HCT116 (cell line): ENCODE results near the gene GRIN3B. TPM values are rescaled to one million over a fixed set of nuclear protein-coding genes. Genes with fewer than 3 reads are reported as not detected.

Experiments used
- ATAC-seq: fragments of 200-7000 bp; cut with Tn5 transposase; 2 replicates; pipeline ENCODE4 v1.9.1; 2020; ENCODE audit warnings: mild to moderate bottlenecking, moderate library complexity
- BruUV-seq: library from RNA; stranded (reverse); fragments of 400-500 nt; replicated peaks from 2 replicates; lab custom pipeline; 2021; lab: Mats Ljungman, UMichigan
- CTCF ChIA-PET: fragments of 300-600 bp; sonication (Branson Sonifier 250); formaldehyde crosslinking; loops from one replicate; lab custom pipeline; 2021; ENCODE audit warnings: antibody characterized with exemption; lab: Charles Lee
- POLR2A ChIA-PET: fragments of 300-600, 350-600 bp; sonication (Branson Sonifier 250); formaldehyde crosslinking; loops from one replicate; lab custom pipeline; 2021; ENCODE audit warnings: antibody characterized with exemption; lab: Charles Lee
- RAD21 ChIA-PET, 2 experiments: fragments of 300-600 bp; sonication (Branson Sonifier 250); formaldehyde crosslinking; loops; one replicate each; lab custom pipeline; 2023; ENCODE audit warnings: low total read pairs in 2 of 2; ENCODE audit not compliant: uncharacterized antibody in 2 of 2, unreplicated experiment in 2 of 2, low non-redundant PET in 1 of 2; lab: Charles Lee
- DNase-seq: peaks from one replicate; pipeline ENCODE4 v3.0.0-alpha.2; 2010; ENCODE audit warnings: low read depth, low spot score
- H2AFZ ChIP-seq: fragments of 200-600 bp; shearing (Covaris generic), sonication (generic); 2 replicates; pipeline ENCODE4 v1.6.1; 2017; ENCODE audit warnings: low read depth, mixed run types, mixed read lengths, antibody characterized with exemption, low read length; ENCODE audit not compliant: poor library complexity, severe bottlenecking
- H3K27ac ChIP-seq: 2 replicates; pipeline ENCODE4 v1.5.1; 2012; ENCODE audit warnings: low read depth, low read length
- H3K27me3 ChIP-seq: fragments of 200-600 bp; sonication (generic); 2 replicates; pipeline ENCODE4 v1.6.1; 2016; ENCODE audit warnings: mixed run types, low read length, mixed read lengths; ENCODE audit not compliant: insufficient read depth
- H3K36me3 ChIP-seq, 2 experiments: fragments of 200-500 bp in 1 of 2; fragments of 200-600 bp in 1 of 2; sonication (Bioruptor generic) in 1 of 2; sonication (generic) in 1 of 2; 2 replicates each; pipeline versions ENCODE4 v1.5.1 to v1.6.1; 2014 to 2016; ENCODE audit warnings: low read length in 2 of 2, inconsistent platforms in 1 of 2, mixed read lengths in 1 of 2, mixed run types in 1 of 2; ENCODE audit not compliant: insufficient read depth in 2 of 2, control insufficient read depth in 1 of 2
- H3K4me1 ChIP-seq, 2 experiments: fragments of 200-600 bp in 1 of 2; sonication (generic) in 1 of 2; 2 replicates each; pipeline versions ENCODE4 v1.5.1 to v1.6.1; 2012 to 2017; ENCODE audit warnings: low read length in 2 of 2, inconsistent platforms in 1 of 2, mild to moderate bottlenecking in 1 of 2, mixed read lengths in 1 of 2, mixed run types in 1 of 2, moderate library complexity in 1 of 2; ENCODE audit not compliant: insufficient read depth in 2 of 2, control insufficient read depth in 1 of 2
- H3K4me2 ChIP-seq: fragments of 200-600 bp; sonication (generic); 2 replicates; pipeline ENCODE4 v1.6.1; 2017; ENCODE audit warnings: mixed run types, low read length, mixed read lengths
- H3K4me3 ChIP-seq, 2 experiments: fragments of 200-600 bp in 1 of 2; sonication (generic) in 1 of 2; replicated peaks in 1 of 2; 2 replicates each; pipeline ENCODE4 v1.5.1; 2011 to 2016; ENCODE audit warnings: low read length in 2 of 2, control low read depth in 1 of 2, low read depth in 1 of 2, mild to moderate bottlenecking in 1 of 2, mixed read lengths in 1 of 2, mixed run types in 1 of 2
- H3K79me2 ChIP-seq: fragments of 200-600 bp; sonication (generic); 2 replicates; pipeline ENCODE4 v1.6.1; 2017; ENCODE audit warnings: mild to moderate bottlenecking, mixed run types, low read length, moderate library complexity, mixed read lengths; ENCODE audit not compliant: insufficient read depth
- H3K9ac ChIP-seq: fragments of 200-600 bp; sonication (generic); 2 replicates; pipeline ENCODE4 v1.6.1; 2016; ENCODE audit warnings: low read length, mixed read lengths
- H3K9me2 ChIP-seq: fragments of 200-600 bp; sonication (generic), shearing (Covaris generic); 2 replicates; pipeline ENCODE4 v1.6.1; 2017; ENCODE audit warnings: mixed run types, mild to moderate bottlenecking, moderate library complexity; ENCODE audit not compliant: insufficient read depth
- H3K9me3 ChIP-seq, 2 experiments: fragments of 200-500 bp in 1 of 2; fragments of 200-600 bp in 1 of 2; sonication (Bioruptor generic) in 1 of 2; sonication (generic) in 1 of 2; 2 replicates each; pipeline ENCODE4 v1.6.1; 2014 to 2017; ENCODE audit warnings: low read length in 2 of 2, mixed read lengths in 2 of 2, inconsistent platforms in 1 of 2, low read depth in 1 of 2, mild to moderate bottlenecking in 1 of 2, mixed run types in 1 of 2, moderate library complexity in 1 of 2; ENCODE audit not compliant: control insufficient read depth in 1 of 2, insufficient read depth in 1 of 2
- H4K20me1 ChIP-seq: fragments of 200-600 bp; sonication (generic), shearing (Covaris generic); 2 replicates; pipeline ENCODE4 v1.6.1; 2017; ENCODE audit warnings: mixed run types, mild to moderate bottlenecking, moderate library complexity; ENCODE audit not compliant: insufficient read depth
- CBX3 ChIP-seq: IDR thresholded peaks from 2 replicates; pipeline ENCODE4 v1.6.1; 2012; ENCODE audit warnings: low read depth
- EZH2phosphoT487 ChIP-seq: fragments of 200-600 bp; IDR thresholded peaks from 2 replicates; pipeline ENCODE4 v1.6.1; 2018; ENCODE audit warnings: antibody characterized with exemption, borderline replicate concordance
- FOSL1 ChIP-seq: IDR thresholded peaks from 2 replicates; pipeline ENCODE4 v1.6.1; 2012; ENCODE audit warnings: low read depth
- JUND ChIP-seq: IDR thresholded peaks from 2 replicates; pipeline ENCODE4 v1.6.1; 2012
- REST ChIP-seq: IDR thresholded peaks from 2 replicates; pipeline ENCODE4 v1.6.1; 2012; ENCODE audit warnings: low read depth
- SP1 ChIP-seq: IDR thresholded peaks from 2 replicates; pipeline ENCODE4 v1.6.1; 2012; ENCODE audit warnings: low read depth
- TCF7L2 ChIP-seq: IDR thresholded peaks from 2 replicates; pipeline ENCODE4 v1.7.0; 2011; ENCODE audit warnings: borderline replicate concordance, inconsistent platforms; ENCODE audit not compliant: insufficient read depth, insufficient read length; ENCODE audit errors: extremely low read depth
- ZBTB33 ChIP-seq: IDR thresholded peaks from 2 replicates; pipeline ENCODE4 v1.6.1; 2011; ENCODE audit warnings: mild to moderate bottlenecking, low read length, moderate library complexity; ENCODE audit not compliant: insufficient replicate concordance; ENCODE audit errors: extremely low read depth
- ZNF274 ChIP-seq: fragments of 200-500 bp; sonication (Bioruptor generic); IDR thresholded peaks from 2 replicates; pipeline ENCODE4 v1.6.1; 2014; ENCODE audit warnings: mild to moderate bottlenecking, low read depth, low read length, inconsistent platforms
- intact Hi-C: fragments of 100-400 bp; cut with micrococcal nuclease; formaldehyde crosslinking; loops from 2 replicates; pipeline ENCODE4 v1.10.0; 2022
- total RNA-seq: library from RNA; stranded (reverse); gene quantifications from one replicate; pipeline ENCODE4 v1.2.1, GENCODE V29; 2021; ENCODE audit not compliant: unreplicated experiment

GRIN3B gene
- total RNA-seq, 1 experiment from 2014 or later: 0.69 TPM

- peaks cover 72 to 93% of the 10 kb centered on the region in 2 experiments for H3K4me1 ChIP-seq
- peak overlapping the region; percentile 42 for H3K9ac ChIP-seq
- H3K27ac ChIP-seq: no peak overlapping the region
- no peak for DNase-seq
- BruUV-seq: no TSS peak
- H4K20me1 ChIP-seq: no peaks in the 10 kb centered on the region
- H3K9me3 ChIP-seq: no peaks in the 10 kb centered on the region
- H3K36me3 ChIP-seq: no peaks in the 10 kb centered on the region
- ChIA-PET CTCF (no interaction called here), RAD21 (no interaction called here), POLR2A (no interaction called here)
- H3K4me2 ChIP-seq: peak overlapping the region; percentile 67
- no peak overlapping the region for H2AFZ ChIP-seq
- no peaks in the 10 kb centered on the region for H3K9me2 ChIP-seq
- H3K4me3 ChIP-seq: peak overlapping the region in 1 of 2 experiments; percentile 30; a peak in 1 of 4 replicates
- H3K79me2 ChIP-seq: peaks cover 18% of the 10 kb centered on the region
- TF ChIP-seq TCF7L2: no peak
- TF ChIP-seq ZBTB33: no peak
- no peak for TF ChIP-seq ZNF274
- no peak for TF ChIP-seq JUND
- no peak for TF ChIP-seq CBX3
- no peak for TF ChIP-seq REST
- no peak for TF ChIP-seq SP1
- no peak for TF ChIP-seq EZH2phosphoT487
- TF ChIP-seq FOSL1: no peak
- no peak for ATAC-seq
- H3K27me3 ChIP-seq: no peaks in the 10 kb centered on the region
- intact Hi-C loops: no loop called here
These were observed 46.6 kb upstream of the GRIN3B start for GRCh38 chr19:953445-954271.
